Retinal pigment epithelial cell (primary cell): ENCODE results near the gene BBS7.

Source experiments
- DNase-seq: peaks from one replicate; pipeline ENCODE4 v3.0.0-alpha.2; 2010; ENCODE audit warnings: low read depth
- H3K4me3 ChIP-seq: 2 replicates; pipeline ENCODE4 v1.5.1; 2011; ENCODE audit warnings: mild to moderate bottlenecking, low read length, control low read depth, moderate library complexity
- CTCF ChIP-seq: conservative IDR thresholded peaks from 2 replicates; pipeline ENCODE4 v1.5.1; 2011; ENCODE audit warnings: low read depth, low read length, control low read depth, inconsistent platforms

Gene BBS7

GRCh38 chr4:121885115-121885514 is 14.8 kb upstream of the BBS7 start:
- TF ChIP-seq CTCF: no peak
- DNase-seq: no peak
- no peak overlapping the region for H3K4me3 ChIP-seq

- no peak for DNase-seq
- H3K4me3 ChIP-seq: no peak overlapping the region
- no peak for TF ChIP-seq CTCF
These were observed 10.9 kb upstream of the BBS7 start for GRCh38 chr4:121881158-121881557.

GRCh38 chr4:121879135-121879534 is 8.9 kb upstream of the BBS7 start:
- H3K4me3 ChIP-seq: no peak overlapping the region
- no peak for DNase-seq
- TF ChIP-seq CTCF: no peak

GRCh38 chr4:121877041-121877773 is 6.9 kb upstream of the BBS7 start:
- H3K4me3 ChIP-seq: no peak overlapping the region
- TF ChIP-seq CTCF: peak; percentile 5
- DNase-seq: peak; percentile 69

GRCh38 chr4:121876070-121876469 is 5.8 kb upstream of the BBS7 start:
- no peak for TF ChIP-seq CTCF
- H3K4me3 ChIP-seq: no peak overlapping the region
- no peak for DNase-seq

- H3K4me3 ChIP-seq: no peak overlapping the region
- no peak for DNase-seq
- TF ChIP-seq CTCF: no peak
These were observed 5.4 kb upstream of the BBS7 start for GRCh38 chr4:121875652-121876051.

- no peak for TF ChIP-seq CTCF
- DNase-seq: no peak
- no peak overlapping the region for H3K4me3 ChIP-seq
These were observed 3.3 kb upstream of the BBS7 start for GRCh38 chr4:121873604-121874003.
